ENCODE measurements around the gene APOA4. TPM values are rescaled to one million over a fixed set of nuclear protein-coding genes. Genes with fewer than 3 reads are reported as not detected.

Gene APOA4
- total and polyA plus RNA-seq, 2 of the 13 experiments (the other 11 are each of a cell fraction or from before 2014, with no cell fraction given), result 3.8 to 7.2 TPM

GRCh38 chr11:116772443-116773202 lies 50.5 kb downstream of the APOA4 start, which contains the start of gene BUD13 (continued):
- TF ChIP-seq ZNF275 (CRISPR knock-in tag; IDR thresholded peaks at IDR 0.05; ENCODE audit: borderline replicate concordance) (no peak), AGO2 (optimal IDR thresholded peaks at IDR 0.05; ENCODE audit: low read depth, low read length) (peak; percentile 55), JUN (CRISPR knock-in tag; IDR thresholded peaks at IDR 0.05) (0 out of 2 replicates have a peak, but pooled peaks have one; percentile 49), MNT (IDR thresholded peaks at IDR 0.05) (no peak), DMTF1 (CRISPR knock-in tag; IDR thresholded peaks at IDR 0.05) (no peak), GLI4 (CRISPR knock-in tag; IDR thresholded peaks at IDR 0.05; ENCODE audit: borderline replicate concordance) (peak; percentile 82), ZEB1 (IDR thresholded peaks at IDR 0.05; ENCODE audit: insufficient replicate concordance, low read depth) (peak; percentile 26), ZNF451 (CRISPR knock-in tag; IDR thresholded peaks at IDR 0.05) (peak; percentile 39; the same call in 1 of the 2 replicates), ZNF850 (CRISPR knock-in tag; conservative IDR thresholded peaks at IDR 0.05) (0 out of 2 replicates have a peak, but pooled peaks have one; percentile 63), ZNF17 (CRISPR knock-in tag; IDR thresholded peaks at IDR 0.05) (no peak), POLR2AphosphoS5 (IDR thresholded peaks at IDR 0.05; ENCODE audit: low read depth, low read length) (peak; percentile 78), MIER2 (CRISPR knock-in tag; IDR thresholded peaks at IDR 0.05) (0 out of 2 replicates have a peak, but pooled peaks have one; percentile 22), MTF1 (CRISPR knock-in tag; IDR thresholded peaks at IDR 0.05) (peak; percentile 71; the same call in 1 of the 2 replicates), IRX3 (CRISPR knock-in tag; IDR thresholded peaks at IDR 0.05; ENCODE audit: borderline replicate concordance, low read depth) (peak; percentile 83; the same call in 1 of the 2 replicates), ZNF274 (CRISPR knock-in tag; IDR thresholded peaks at IDR 0.05) (peak; percentile 88; the same call in 1 of the 2 replicates), ZNF543 (CRISPR knock-in tag; IDR thresholded peaks at IDR 0.05) (peak; percentile 70; the same call in 1 of the 2 replicates), CREM (IDR thresholded peaks at IDR 0.05) (no peak), CREM (CRISPR knock-in tag; IDR thresholded peaks at IDR 0.05) (no peak), IRF1 (CRISPR knock-in tag; IDR thresholded peaks at IDR 0.05; ENCODE audit: low read depth) (no peak), NFE2L1 (CRISPR knock-in tag; IDR thresholded peaks at IDR 0.05; ENCODE audit: borderline replicate concordance) (no peak), CBX5 (CRISPR knock-in tag; IDR thresholded peaks at IDR 0.05; ENCODE audit: borderline replicate concordance) (peak; percentile 61; the same call in 1 of the 2 replicates), ZNF3 (CRISPR knock-in tag; IDR thresholded peaks at IDR 0.05) (no peak), FOXJ3 (CRISPR knock-in tag; IDR thresholded peaks at IDR 0.05; ENCODE audit: borderline replicate concordance) (peak; percentile 68; the same call in 1 of the 2 replicates), ZNF350 (CRISPR knock-in tag; IDR thresholded peaks at IDR 0.05; ENCODE audit: borderline replicate concordance, low read depth) (peak; percentile 96)

Data from HepG2 (cell line).